Measurements from ENCODE around the gene C1orf56.

- TF ChIP-seq CTCF (conservative IDR thresholded peaks at IDR 0.05) (no peak), ZFX (IDR thresholded peaks at IDR 0.05) (no peak)
Measured at GRCh38 chr1:151085953-151086559, 38.5 kb downstream of the C1orf56 start.

All from C4-2B (cell line).